Activated naive CD4-positive, alpha-beta T cell treated with anti-CD3 and anti-CD28 coated beads, Interleukin-2, amount 50 U/mL, for 24 hours (primary cell): ENCODE measurements around the gene SLC25A22.

Experiments used
- H3K27ac Mint-ChIP-seq: one replicate; pipeline ENCODE4 v1.8.0; 2021; ENCODE audit warnings: mild to moderate bottlenecking, mixed read lengths
- H3K27me3 Mint-ChIP-seq: one replicate; pipeline ENCODE4 v1.8.0; 2021; ENCODE audit warnings: mixed read lengths
- H3K36me3 Mint-ChIP-seq: one replicate; pipeline ENCODE4 v1.8.0; 2021; ENCODE audit warnings: mixed read lengths
- H3K4me1 Mint-ChIP-seq: one replicate; pipeline ENCODE4 v1.8.0; 2021; ENCODE audit warnings: mixed read lengths
- H3K4me3 Mint-ChIP-seq: one replicate; pipeline ENCODE4 v1.8.0; 2021; ENCODE audit warnings: mild to moderate bottlenecking, mixed read lengths
- H3K9me3 Mint-ChIP-seq: one replicate; pipeline ENCODE4 v1.8.0; 2021; ENCODE audit warnings: mixed read lengths

SLC25A22 gene

DNA sequence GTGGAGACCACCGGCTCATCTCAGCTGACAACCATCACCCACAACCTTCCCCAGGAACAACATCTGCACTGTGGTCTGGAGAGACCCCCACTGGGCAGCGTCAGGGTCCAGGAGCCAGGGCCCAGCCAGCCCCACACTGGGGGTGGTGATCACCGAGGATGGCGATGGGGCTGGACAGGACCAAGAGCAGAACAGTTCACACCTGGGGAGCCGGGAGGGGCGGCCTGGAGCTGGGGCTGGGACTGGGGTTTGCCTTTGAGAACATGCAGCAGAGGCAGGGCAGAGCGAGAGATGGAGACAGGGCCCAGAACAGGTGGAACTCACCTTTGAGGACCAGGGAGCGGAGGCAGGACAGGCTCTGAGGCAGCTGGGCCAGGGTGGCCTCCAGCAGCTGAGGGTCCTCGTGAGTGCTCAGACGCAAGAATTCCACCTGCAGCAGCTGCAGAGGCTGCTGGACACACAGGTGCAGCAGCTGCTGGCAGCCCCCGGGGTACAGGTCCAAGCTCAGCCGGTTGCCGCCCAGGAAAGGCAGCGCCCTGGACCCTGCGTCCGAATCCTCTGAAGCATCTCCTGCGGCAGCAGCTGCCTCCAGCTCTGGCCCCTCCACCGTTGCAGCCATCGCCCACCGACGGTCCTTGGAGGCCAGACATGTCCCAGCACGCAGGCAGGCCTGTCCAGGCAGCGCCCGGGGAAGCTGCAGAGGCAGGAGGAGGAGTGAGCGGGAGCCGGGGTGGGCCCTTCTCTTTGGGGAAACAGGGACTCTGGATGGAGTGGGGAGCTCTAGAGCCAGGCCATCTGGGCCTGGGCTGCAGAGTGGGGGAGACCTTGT lies 5.9 kb upstream of the SLC25A22 start:
- H3K4me3 Mint-ChIP-seq: peak overlapping the region; percentile 82
- H3K4me1 Mint-ChIP-seq: peaks cover 14% of the 10 kb centered on the region
- H3K36me3 Mint-ChIP-seq: no peaks in the 10 kb centered on the region
- no peaks in the 10 kb centered on the region for H3K27me3 Mint-ChIP-seq
- peak overlapping the region; percentile 35 for H3K27ac Mint-ChIP-seq
- no peaks in the 10 kb centered on the region for H3K9me3 Mint-ChIP-seq

GRCh38 chr11:803467-803742 lies 5.3 kb upstream of the SLC25A22 start:
- Mint-ChIP-seq H3K4me3 (peak overlapping the region; percentile 64), H3K4me1 (peaks cover 10% of the 10 kb centered on the region), H3K27ac (no peak overlapping the region), H3K9me3 (no peaks in the 10 kb centered on the region), H3K36me3 (no peaks in the 10 kb centered on the region), H3K27me3 (no peaks in the 10 kb centered on the region)

- Mint-ChIP-seq H3K4me1 (peaks cover 8% of the 10 kb centered on the region), H3K27me3 (no peaks in the 10 kb centered on the region), H3K27ac (no peak overlapping the region), H3K4me3 (peak overlapping the region; percentile 64), H3K36me3 (no peaks in the 10 kb centered on the region), H3K9me3 (no peaks in the 10 kb centered on the region)
These were observed 4.8 kb upstream of the SLC25A22 start for GRCh38 chr11:802693-803466.

- H3K9me3 Mint-ChIP-seq: no peaks in the 10 kb centered on the region
- H3K4me3 Mint-ChIP-seq: no peak overlapping the region
- no peaks in the 10 kb centered on the region for H3K36me3 Mint-ChIP-seq
- no peak overlapping the region for H3K27ac Mint-ChIP-seq
- peaks cover 5% of the 10 kb centered on the region for H3K4me1 Mint-ChIP-seq
- no peaks in the 10 kb centered on the region for H3K27me3 Mint-ChIP-seq
These were observed 4.0 kb upstream of the SLC25A22 start for GRCh38 chr11:802018-802617.

DNA sequence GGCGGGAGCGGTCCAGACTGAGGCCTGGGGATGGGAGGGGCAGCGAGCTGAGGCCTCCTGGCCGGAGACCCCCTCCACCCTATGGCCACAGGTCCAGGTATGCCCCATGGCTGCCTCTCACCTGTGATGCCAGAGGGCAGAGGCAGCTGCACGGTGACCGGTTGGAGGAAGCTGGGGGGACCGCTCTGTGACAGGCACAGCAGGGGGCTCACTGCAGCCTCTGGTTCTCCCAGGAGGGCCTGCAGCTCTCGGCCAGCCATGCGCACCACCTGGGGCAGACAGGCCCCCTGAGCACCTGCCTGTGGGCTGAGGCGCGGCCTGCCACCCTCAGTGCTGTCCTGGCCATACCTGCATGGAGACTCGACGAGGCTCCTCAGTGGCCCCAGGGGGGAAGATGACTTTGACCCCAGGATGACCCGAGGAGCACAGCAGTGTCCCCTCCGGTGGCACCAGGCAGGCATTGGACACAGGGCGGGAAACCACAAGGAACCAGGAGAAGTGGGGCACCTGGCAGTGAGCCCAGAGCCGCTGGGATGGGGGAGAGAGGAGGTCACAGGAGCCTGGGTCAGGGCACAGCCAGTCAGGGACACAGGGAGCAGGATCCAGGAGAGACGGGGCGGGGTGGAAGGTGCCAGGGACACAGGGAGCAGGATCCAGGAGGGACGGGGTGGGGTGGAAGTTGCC lies 3.2 kb upstream of the SLC25A22 start:
- Mint-ChIP-seq H3K27ac (no peak overlapping the region), H3K27me3 (no peaks in the 10 kb centered on the region), H3K9me3 (no peaks in the 10 kb centered on the region), H3K4me1 (peaks cover 7% of the 10 kb centered on the region), H3K36me3 (no peaks in the 10 kb centered on the region), H3K4me3 (no peak overlapping the region)

GRCh38 chr11:800473-800872 lies 2.4 kb upstream of the SLC25A22 start:
- Mint-ChIP-seq H3K9me3 (no peaks in the 10 kb centered on the region), H3K27me3 (no peaks in the 10 kb centered on the region), H3K4me3 (no peak overlapping the region), H3K27ac (no peak overlapping the region), H3K36me3 (no peaks in the 10 kb centered on the region), H3K4me1 (peaks cover 11% of the 10 kb centered on the region)

DNA sequence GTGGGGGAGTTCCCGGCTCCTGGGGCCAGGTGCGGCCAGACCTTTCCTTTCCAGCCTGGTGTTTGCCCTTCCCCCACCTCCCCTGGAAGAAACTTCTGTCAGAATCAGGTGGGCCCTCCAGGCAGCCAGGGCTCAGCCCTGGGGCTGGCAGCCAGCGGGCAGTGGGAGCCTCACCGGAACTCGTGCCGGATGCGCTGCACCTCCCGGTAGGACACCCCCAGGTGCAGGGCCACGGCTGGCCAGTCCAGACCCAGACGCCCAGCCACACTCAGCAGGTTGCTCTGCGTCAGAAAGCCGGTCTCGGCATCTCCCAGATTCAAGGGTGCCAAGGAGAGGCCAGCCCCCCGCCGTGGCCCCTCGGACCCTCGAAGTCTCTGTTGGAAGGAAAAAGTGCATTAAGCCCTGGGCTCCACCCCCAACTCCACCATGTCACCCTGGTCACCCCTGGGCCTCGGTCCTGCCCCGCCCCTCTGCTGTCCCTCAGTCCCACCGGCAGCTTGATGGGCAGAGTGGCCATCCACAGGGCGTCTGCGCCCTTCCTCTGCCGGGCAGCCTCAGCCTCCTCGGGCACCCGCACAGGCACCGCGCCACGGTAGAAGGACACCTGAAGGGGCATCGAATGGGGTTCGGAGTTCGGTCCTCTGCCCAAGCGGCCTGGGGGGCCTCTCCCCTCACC lies 1.7 kb upstream of the SLC25A22 start:
- no peaks in the 10 kb centered on the region for H3K36me3 Mint-ChIP-seq
- no peaks in the 10 kb centered on the region for H3K9me3 Mint-ChIP-seq
- H3K27ac Mint-ChIP-seq: no peak overlapping the region
- no peaks in the 10 kb centered on the region for H3K27me3 Mint-ChIP-seq
- no peak overlapping the region for H3K4me3 Mint-ChIP-seq
- H3K4me1 Mint-ChIP-seq: peaks cover 11% of the 10 kb centered on the region

GRCh38 chr11:797296-798092 lies 587 bp downstream of the SLC25A22 start:
- Mint-ChIP-seq H3K9me3 (no peaks in the 10 kb centered on the region), H3K27me3 (no peaks in the 10 kb centered on the region), H3K27ac (peak overlapping the region; percentile 81), H3K36me3 (no peaks in the 10 kb centered on the region), H3K4me3 (peak overlapping the region; percentile 90), H3K4me1 (peaks cover 7% of the 10 kb centered on the region)

GRCh38 chr11:796565-797295 lies 1.4 kb downstream of the SLC25A22 start:
- H3K36me3 Mint-ChIP-seq: no peaks in the 10 kb centered on the region
- H3K4me3 Mint-ChIP-seq: peak overlapping the region; percentile 90
- peak overlapping the region; percentile 68 for H3K27ac Mint-ChIP-seq
- no peaks in the 10 kb centered on the region for H3K27me3 Mint-ChIP-seq
- peaks cover 7% of the 10 kb centered on the region for H3K4me1 Mint-ChIP-seq
- H3K9me3 Mint-ChIP-seq: no peaks in the 10 kb centered on the region

GRCh38 chr11:795634-796564 lies 2.2 kb downstream of the SLC25A22 start:
- Mint-ChIP-seq H3K4me1 (peaks cover 7% of the 10 kb centered on the region), H3K27me3 (no peaks in the 10 kb centered on the region), H3K27ac (peak overlapping the region; percentile 68), H3K9me3 (no peaks in the 10 kb centered on the region), H3K4me3 (peak overlapping the region; percentile 90), H3K36me3 (no peaks in the 10 kb centered on the region)

GRCh38 chr11:794766-795633 lies 3.1 kb downstream of the SLC25A22 start:
- no peak overlapping the region for H3K27ac Mint-ChIP-seq

GRCh38 chr11:794013-794765 lies 3.9 kb downstream of the SLC25A22 start:
- H3K27me3 Mint-ChIP-seq: no peaks in the 10 kb centered on the region
- no peaks in the 10 kb centered on the region for H3K36me3 Mint-ChIP-seq
- peak overlapping the region; percentile 90 for H3K4me3 Mint-ChIP-seq
- no peaks in the 10 kb centered on the region for H3K9me3 Mint-ChIP-seq
- H3K27ac Mint-ChIP-seq: no peak overlapping the region
- peaks cover 7% of the 10 kb centered on the region for H3K4me1 Mint-ChIP-seq

More at GRCh38 chr11:794766-795633, 3.1 kb downstream of the SLC25A22 start:
- Mint-ChIP-seq H3K4me1 (peaks cover 7% of the 10 kb centered on the region), H3K4me3 (peak overlapping the region; percentile 90), H3K9me3 (no peaks in the 10 kb centered on the region), H3K27me3 (no peaks in the 10 kb centered on the region), H3K36me3 (no peaks in the 10 kb centered on the region)
